ENCODE measurements around the gene LRRC37A2.
"Not testable (repeated sequence)": the region's sequence is repeated elsewhere in the genome, so short reads cannot be mapped to it uniquely, and the experiment has no call there.

Gene LRRC37A2

DNA sequence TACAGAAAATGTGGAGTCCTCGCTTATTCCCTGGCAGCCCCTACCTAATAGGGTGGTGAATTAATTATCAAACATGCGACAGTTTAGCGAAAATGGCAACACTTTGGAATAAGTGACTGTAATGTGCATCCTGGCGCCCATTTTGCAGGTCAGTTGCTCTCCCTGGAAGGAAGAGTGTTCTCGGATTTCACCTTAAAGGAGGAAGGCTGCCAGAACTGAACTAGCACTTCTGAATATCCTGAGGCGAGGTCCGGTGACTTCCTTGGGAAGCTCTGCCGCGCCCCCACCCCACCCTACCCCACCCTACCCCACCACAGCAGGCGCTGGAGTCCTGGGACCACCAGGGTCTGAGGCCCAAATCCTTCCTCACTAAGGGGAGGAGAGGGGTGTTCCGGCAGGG, at the start of gene LRRC37A2:
TSS of gene LRRC37A2 (plus strand) at position 301 of the 400 bp plus-strand sequence. CDS start 245 bp downstream, outside the sequence.
- not testable (repeated sequence) for DNase-seq

DNA sequence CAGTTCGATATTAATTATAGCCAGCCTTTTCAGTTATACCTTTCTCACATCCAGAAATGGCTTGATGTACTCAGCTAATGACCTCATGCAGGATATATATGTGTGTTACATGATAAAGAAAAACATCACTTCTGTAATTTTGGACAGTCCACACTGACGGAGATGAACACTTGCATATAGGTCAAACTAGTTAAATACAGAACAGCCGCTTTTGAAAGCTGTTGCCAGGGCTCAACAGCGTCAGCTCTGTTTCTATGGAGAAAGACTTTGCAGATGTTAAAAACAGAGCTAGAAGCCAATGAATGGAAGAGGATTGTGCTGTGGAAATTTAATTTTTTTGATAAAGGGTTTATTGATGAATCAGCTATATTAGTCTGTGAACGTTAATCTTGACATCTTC, 44.6 kb upstream of the LRRC37A2 start:
- DNase-seq, result not testable (repeated sequence)

DNA sequence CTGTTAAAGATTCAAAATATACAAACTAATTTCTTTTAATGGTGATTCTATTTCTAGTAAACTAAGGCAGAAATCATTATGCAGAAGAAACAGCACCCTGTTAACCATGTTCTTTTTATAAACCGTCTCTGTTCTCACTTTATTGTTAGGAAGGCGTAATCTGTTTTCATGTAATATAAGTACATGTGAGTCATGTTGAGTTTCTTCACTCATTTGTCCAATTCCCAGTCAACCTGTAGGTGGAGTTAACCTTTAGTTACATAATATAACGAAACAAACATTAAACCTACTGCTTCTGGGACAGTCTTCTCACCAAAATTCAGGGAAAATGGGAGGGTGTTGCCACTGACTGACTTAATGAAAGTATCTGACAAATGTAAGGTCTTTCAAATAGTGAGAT, 37.8 kb upstream of the LRRC37A2 start:
- not testable (repeated sequence) for DNase-seq

DNA sequence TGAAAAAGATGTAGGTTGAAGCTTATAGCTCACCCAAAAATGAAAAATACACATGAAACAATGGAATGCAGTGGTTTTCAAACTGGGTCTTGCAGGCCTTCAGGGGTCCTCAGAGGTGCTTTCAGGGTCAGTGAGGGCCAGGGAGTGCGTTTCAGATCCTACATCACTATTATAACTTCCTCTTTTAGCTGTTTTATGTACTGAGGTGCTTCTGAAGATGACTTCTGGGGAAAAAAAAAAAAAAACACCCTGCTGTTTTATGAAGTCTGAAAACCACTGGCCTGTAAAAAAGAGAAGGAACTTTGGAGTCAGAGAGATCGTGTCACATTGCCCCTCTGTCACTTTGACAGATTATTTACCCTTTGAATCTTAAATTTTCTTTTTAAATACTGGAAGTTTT, 36.7 kb upstream of the LRRC37A2 start:
- DNase-seq, result not testable (repeated sequence)

DNA sequence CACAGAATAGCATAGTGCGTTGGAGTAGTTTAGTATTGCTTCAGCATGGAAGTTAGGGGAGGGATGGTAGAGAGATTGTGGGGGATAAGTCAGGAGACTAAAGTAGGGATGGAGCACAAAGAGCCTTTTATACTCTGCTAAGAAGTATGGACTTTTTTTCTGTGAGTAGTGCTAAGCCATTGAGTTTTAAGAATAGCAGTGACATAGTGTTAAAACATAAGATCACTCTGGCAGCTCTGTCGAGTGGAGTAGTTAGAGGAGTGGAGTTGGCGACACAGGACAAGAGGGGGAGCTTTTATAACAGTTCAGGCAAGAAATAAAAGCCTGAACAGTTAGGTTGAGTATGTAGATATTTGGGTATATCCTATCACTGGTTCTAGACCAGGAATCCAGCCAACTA, 33.4 kb upstream of the LRRC37A2 start:
- DNase-seq, result not testable (repeated sequence)

DNA sequence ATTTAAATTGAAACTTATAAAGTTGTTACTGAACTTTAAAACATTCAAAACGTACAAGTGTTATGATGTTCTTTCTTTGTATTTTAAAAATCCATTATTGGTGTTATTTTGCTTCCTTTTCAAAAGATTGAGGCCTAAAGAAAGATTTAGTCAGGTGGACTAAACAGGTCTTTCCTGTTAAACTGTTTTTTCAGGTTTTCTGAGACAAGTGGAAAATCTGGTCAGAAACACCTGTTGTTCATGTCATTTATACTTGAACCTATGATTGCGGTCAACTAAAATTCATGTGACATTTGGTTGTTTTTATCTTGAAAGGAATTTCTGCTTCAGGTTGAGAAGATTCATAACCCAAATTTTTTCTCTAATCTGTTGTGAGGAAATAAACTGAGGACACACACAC, 31.0 kb upstream of the LRRC37A2 start:
- not testable (repeated sequence) for DNase-seq

DNA sequence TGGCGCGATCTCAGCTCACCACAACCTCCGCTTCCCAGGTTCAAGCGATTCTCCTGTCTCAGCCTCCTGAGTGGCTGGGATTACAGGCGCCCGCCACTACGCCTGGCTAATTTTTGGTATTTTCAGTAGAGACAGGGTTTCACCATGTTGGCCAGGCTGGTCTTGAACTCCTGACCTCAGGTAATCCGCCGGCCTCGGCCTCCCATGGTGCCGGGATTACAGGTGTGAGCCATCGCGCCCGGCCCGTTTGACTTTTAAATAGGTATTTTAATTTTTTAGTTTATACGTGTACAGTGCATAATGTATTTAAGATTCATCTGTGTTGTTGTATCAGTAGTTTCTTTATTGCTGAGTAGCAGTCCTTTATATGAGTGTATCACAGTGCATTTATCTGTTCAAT, 20.2 kb upstream of the LRRC37A2 start:
- DNase-seq, result not testable (repeated sequence)

DNA sequence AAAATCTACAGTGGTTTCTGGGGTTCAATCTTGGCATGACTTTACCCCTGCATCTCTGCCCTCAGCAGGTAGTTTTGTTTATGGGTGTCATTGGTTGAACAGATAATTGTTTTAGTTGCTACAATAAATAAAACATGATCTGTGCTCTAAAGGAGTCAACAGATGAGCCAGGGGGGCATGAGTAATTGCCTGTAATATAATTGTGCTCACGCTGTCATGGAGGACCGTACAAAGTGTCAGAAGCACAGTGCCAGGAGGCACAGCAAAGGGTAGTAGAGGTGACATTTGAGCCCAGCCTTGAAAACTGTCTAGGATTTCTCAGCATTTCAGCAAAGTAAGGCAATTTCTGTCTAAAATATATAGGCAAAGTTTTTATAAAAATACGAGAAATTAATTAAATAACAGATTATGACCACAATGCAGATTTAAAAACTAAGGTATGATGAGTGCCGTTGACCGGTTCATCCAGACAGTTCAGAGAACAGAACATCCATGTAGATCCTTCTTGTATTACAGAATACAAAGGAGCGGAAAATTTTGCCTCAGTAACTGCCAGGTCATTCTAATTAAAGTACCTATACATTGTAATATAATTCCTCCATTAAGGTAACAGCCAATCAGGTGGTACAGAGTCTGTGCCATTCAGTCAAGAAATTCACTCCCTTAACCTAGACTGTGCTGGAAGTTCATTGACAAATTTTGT, 12.7 kb upstream of the LRRC37A2 start:
- not testable (repeated sequence) for DNase-seq

DNA sequence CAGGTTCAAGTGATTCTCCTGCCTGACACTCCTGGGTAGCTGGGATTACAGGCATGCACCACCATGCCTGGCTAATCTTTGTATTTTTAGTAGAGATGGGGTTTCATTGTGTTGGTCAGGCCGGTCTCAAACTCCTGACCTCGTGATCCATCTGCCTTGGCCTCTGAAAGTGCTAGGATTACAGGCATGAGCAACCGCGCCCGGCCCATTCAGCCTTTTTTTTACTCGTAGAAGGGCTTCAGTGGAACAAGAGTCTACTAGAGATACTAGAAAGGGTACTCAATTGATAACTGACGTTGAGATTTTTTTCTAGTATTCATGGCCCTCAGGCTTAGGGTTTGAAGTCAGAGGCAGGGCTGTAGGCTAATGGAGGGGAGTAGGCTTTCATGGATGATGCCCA, 6.4 kb upstream of the LRRC37A2 start:
- not testable (repeated sequence) for DNase-seq

DNA sequence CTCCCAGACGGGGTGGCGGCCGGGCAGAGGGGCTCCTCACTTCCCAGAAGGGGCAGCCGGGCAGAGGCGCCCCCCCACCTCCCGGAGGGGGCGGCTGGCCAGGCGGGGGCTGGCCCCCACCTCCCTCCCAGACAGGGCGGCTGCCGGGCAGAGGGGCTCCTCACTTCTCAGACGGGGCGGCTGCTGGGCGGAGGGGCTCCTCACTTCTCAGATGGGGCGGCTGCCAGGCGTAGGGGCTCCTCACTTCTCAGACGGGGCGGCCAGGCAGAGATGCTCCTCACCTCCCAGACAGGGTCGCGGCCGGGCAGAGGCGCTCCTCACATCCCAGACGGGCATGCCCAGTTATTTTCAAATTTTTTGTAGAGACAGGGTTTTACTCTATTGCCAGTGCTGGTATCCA, 22.4 kb downstream of the LRRC37A2 start:
- DNase-seq, result not testable (repeated sequence)

DNA sequence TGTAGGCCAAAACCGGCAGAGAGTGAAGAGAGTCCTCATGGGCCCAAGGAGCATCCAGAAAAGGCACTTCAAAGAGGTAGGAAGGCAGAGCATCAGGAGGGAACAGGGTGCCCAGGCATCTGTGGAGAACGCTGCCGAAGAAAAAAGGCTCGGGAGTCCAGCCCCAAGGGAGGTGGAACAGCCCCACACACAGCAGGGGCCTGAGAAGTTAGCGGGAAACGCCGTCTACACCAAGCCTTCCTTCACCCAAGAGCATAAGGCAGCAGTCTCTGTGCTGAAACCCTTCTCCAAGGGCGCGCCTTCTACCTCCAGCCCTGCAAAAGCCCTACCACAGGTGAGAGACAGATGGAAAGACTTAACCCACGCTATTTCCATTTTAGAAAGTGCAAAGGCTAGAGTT, 36.3 kb downstream of the LRRC37A2 start:
- DNase-seq, result not testable (repeated sequence)

DNA sequence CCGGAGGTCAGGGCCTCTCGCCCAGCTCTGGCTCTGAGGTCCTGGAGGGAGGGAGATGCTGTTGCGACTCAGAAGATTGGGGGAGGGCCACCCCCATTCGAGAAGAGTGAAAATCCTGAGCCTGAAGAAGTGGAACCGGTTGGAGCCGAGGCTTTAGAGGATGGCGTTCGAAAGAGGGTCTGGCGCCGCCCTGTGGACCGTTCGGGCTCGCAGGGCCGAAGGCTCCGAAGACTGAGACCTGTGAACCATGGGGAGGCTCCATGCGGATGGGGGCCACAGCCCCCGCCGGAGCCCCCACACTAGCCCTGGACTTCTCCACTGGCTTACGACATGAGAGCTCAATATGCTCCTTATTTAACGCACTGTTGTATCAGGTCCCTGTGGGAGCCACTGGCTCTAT, 46.9 kb downstream of the LRRC37A2 start:
- DNase-seq, result not testable (repeated sequence)

DNA sequence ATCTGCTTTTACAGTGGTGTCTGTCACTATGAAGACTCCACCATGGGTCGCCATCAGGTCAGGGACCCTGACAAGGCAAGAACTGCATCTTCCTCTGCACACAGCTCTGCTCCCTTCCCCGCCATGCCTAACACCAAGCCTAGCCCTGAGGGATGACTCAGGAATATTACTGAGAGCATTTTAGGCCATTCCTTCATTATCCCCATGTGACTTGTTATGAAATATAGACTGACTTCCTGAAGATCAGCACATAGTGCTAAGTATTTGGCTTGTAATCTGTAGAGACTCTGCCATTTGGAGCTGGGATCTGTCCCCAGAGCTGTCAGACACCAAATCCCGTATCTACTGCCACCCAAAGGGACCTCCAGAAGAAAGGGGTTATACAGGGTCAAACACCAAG, 47.8 kb downstream of the LRRC37A2 start:
- DNase-seq, result not testable (repeated sequence)

DNA sequence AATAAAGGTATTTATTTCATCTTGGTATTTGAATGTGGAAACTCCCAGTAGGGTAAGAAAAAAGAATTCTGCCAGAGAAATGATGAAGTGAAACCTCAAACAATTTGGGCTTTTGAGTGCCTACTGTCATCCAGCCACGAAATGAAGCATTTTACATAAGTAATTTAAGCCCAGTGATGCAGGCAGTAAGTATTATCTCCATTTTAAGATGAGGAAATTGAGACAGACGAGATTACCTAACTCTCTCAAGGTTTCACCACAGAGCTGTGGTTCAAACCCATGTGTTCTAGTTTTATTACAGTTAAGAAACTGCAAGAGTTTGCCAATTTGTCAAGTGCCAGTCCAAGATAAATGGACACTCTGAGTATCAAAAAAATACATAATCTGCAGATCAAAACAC, 54.0 kb downstream of the LRRC37A2 start:
- DNase-seq, result not testable (repeated sequence)

DNA sequence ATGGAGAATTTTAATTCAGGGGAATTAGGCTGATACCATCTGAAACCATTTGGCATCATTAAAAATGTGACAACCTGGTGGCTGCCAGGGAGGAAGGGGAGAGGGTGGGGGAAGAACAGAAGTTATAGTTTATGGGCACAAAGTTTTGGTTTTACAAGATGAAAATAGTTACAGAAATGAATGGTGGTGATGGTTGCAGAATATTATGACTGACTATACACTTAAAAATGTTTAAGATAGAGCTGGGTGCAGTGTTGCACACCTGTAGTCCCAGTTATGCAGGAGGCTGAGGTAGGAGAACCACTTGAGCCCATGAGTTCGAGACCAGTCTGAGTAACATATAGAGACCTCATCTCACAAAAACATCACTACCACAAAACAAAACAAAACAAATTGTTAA, 54.7 kb downstream of the LRRC37A2 start:
- DNase-seq, result not testable (repeated sequence)

DNA sequence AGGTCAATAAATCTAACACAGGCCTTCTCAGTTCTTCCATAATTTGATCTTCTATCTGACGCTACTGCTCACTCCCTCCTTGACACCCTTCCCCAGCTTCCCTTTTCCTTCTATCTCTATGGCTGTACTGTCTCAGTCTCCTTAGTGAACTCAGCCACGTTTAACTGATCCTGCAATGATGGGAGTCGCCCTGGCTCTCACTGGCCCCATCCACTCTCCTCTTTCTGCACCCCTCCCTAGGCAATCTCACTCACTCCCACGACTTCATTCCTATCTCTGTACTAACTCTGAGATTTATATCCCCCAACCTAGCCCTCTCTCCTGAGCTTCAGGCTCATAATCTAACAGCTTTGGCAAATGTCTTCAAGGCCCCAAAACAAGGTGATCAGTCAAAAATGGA, 59.5 kb downstream of the LRRC37A2 start:
- not testable (repeated sequence) for DNase-seq

DNA sequence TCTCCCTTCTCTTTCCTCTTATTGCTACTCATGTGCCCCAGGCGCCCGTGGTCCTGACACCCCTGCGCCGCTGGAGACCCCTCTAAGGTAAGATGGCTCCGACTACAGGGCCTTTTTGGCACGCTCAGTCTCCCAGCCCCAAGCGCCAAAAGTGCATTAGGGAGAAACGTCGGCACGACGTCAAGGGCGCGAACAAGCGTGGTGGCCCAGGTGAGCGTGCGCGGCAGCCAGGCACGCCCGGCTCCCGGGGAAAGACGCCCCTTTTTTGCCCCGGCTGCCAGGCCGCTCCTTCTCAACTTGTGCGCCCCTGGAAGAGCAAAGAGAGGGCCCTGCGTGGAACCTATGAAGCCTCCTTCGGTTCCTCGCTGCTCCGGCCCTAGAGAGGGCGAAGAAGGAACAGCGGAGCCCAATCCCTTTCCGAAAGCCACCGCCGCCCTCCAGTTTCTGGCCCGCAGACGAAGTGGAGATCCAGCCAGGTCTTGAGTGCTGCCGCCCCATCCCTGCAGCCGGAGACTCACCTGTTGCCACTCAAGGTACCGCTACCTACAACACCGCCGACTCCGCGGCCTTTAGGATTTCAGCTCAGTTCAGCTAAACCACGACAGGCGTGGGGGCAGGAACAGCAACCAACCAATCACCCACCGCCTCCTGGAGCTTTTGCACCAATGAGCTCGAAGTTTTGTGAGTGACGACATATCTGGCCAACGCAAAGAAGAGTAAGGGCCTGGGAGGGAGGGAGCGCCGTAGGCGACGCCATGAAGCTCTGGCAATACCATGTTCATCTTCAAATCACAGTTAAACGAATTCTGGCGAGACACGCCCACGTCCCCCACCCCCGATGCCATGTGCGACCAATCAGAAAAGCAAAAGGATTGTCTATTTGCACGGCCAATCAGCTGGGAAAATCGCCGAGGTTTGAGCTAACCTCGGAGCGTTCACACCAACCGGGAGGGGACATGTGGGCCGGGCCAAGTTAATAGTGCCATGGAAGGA, 67.1 kb downstream of the LRRC37A2 start, which contains the start of gene ARL17A:
TSS of gene ARL17A (minus strand) at position 609 of the 993 bp plus-strand sequence. CDS start 3,369 bp downstream, outside the sequence.
- DNase-seq, result peak; percentile 76

DNA sequence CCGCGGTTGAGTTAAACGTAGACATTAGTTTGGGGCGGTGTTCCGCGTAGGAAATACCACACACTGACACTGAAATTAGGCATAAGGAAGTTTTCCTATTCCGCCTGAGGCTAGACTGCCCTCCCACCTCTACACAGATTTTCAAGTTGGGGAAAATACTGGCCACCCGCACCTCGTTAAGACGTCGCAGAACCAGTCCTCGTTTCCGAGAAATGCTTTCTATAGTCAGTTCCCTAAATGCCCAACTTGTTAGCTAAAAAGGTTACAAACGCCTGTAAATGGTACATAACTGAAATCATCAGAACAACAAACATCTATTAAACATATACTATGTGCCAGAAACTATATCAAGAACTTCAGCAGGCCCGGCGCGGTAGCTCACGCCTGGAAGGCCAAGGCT, 67.8 kb downstream of the LRRC37A2 start:
- not testable (repeated sequence) for DNase-seq

DNA sequence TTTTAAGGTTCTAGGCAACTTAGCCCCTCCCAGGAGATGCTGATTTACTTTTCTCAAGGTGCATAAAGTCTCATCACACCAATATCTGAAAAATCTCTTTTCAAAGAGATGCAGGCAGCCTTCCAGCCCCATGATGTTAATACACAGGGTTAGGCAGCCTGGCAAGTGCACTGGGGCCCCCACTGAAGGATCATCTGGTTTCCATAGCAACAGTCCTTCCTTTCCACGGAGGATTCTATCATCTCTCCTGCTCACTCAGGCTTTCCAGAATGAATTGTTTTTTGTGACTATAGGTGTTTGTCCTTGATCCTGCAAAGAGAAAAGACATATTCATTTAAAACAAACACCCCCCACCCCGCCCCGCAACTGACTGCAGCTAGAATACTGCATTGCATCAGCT, 73.2 kb downstream of the LRRC37A2 start:
- DNase-seq, result not testable (repeated sequence)

DNA sequence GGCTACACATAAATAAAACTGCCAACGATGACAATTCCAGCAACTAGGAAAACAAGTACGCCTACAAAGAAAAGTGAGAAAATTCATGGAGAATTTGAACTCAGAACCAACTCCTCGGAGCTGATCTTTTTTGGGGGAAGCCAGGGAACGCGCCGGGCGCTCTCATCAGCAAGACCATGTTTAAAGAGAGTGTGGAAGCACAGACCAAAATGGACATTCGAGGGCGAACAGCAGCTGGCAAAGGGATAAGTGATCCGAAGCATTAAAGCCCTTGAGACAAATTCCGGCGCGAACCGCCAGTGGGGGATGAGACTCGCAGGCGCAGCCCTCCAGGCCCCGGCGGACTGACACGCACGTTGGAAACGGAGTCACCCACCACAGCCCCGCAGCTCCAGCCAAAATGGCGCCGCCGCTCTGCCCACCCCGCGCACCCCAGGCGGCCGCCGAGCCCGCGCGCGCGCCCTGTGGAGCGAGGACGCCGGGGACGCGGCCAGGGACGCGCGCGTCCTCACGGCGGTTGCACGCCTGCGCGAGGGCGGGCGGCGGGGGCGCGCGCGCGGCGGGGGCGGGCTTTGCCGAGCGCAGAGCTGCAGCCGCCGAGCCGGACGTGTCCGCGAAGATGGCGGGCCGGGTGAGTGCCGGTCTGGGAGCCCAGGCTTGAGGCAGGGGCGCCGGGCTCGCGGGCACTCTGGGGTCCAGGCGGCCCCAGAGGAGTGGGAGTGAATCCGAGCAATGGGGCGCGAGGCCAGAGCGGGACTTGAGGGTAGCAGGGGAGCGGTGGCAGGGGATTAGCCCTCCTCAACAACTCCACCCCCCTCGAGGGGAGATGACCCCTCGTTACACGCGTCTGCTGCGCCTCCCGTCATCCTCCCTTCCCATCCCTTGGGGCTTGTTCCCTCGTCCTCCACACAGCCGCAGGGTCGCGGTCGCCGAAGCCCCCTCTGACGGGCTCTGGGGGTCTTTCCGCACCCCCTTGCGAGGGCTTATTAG, 78.2 kb downstream of the LRRC37A2 start, which contains the start of gene NSF:
TSS of gene NSF (plus strand) at position 513 of the 990 bp plus-strand sequence. CDS start at position 620, 107 bp downstream.
- not testable (repeated sequence) for DNase-seq

DNA sequence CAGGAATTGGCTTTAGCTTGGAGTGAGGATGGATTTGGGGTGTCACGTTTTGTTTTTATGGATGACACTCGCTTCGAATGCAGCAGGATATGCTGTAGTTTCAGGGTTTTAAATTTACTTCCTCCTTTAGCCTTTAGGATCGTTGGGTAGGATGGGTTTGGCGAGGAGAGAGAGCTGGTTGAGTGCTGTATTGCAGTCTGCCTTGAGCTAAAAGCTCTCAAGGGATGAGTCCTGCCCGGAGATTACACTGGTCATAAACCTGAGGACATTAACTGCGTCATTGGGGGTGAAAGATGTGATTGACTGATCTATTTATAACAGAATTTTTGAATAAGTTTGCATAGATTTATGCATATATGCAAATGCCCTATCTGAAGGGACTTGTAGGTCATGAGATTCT, 79.1 kb downstream of the LRRC37A2 start:
- not testable (repeated sequence) for DNase-seq

DNA sequence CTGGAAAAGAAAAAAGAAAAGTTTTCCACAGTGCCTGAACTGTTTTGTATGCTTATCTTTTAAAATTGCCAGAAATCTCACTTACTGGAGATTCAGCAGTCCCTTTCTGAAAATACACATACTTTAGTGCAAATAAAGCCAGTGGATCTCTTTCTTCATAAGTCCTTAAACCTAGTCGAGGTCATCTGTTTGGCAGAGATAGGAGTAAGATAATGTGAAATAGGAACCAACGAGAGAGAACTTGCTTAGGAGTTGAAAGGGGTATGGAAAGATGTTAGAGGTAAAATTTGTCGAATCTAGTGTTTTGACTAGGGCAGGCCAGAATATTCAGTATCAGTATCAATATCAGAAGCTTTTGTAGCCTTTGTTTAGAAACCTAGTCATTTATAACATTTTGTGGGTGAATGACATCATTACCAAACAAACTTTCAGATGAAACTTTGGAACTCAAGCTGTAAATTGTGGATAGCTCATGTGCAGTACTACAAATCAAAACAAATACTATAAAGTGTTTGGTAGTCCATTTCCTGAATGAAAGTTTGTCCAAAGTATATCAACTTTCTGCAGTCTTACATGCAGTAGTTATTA, 86.2 kb downstream of the LRRC37A2 start:
- not testable (repeated sequence) for DNase-seq
